ENCODE data around the gene DNAJC1.

The DNAJC1 gene

GRCh38 chr10:21758239-21758638 lies 245.3 kb downstream of the DNAJC1 start:
- Histone ChIP-seq H3K9ac (ENCODE audit: low read length) (no peak overlapping the region), H3K4me2 (ENCODE audit: low read length) (no peak overlapping the region), H3K27ac (ENCODE audit: low read depth, low read length, poor library complexity, severe bottlenecking) (no peak overlapping the region), H3K36me3 (ENCODE audit: insufficient read depth, low read length) (no peaks in the 10 kb centered on the region), H3K9me2 (ENCODE audit: low read depth, low read length) (no peaks in the 10 kb centered on the region), H2AFZ (ENCODE audit: low read length) (no peak overlapping the region), H3F3A (ENCODE audit: insufficient read depth, low read length) (no peaks in the 10 kb centered on the region), H3K79me2 (ENCODE audit: insufficient read depth, low read length) (no peaks in the 10 kb centered on the region), H3K27me3 (ENCODE audit: insufficient read depth, low read length) (no peaks in the 10 kb centered on the region), H3K9me3 (ENCODE audit: low read length) (no peaks in the 10 kb centered on the region), H3K4me1 (ENCODE audit: insufficient read depth, low read length, severe bottlenecking) (no peaks in the 10 kb centered on the region), H4K20me1 (ENCODE audit: insufficient read depth, low read length) (no peaks in the 10 kb centered on the region), H3K4me3 (ENCODE audit: low read depth, low read length, poor library complexity, severe bottlenecking) (no peak overlapping the region)
- no peak for TF ChIP-seq CTCF (IDR thresholded peaks at IDR 0.05; ENCODE audit: low read length)
- no peak for TF ChIP-seq EZH2 (IDR thresholded peaks at IDR 0.05; ENCODE audit: borderline replicate concordance, low read length)

- H3K4me2 ChIP-seq (ENCODE audit: low read length) = no peak overlapping the region
- no peaks in the 10 kb centered on the region for H3K79me2 ChIP-seq (ENCODE audit: insufficient read depth, low read length)
- no peak overlapping the region for H3K4me3 ChIP-seq (ENCODE audit: low read depth, low read length, poor library complexity, severe bottlenecking)
- H3K27ac ChIP-seq (ENCODE audit: low read depth, low read length, poor library complexity, severe bottlenecking) = no peak overlapping the region
- no peaks in the 10 kb centered on the region for H3K4me1 ChIP-seq (ENCODE audit: insufficient read depth, low read length, severe bottlenecking)
- TF ChIP-seq EZH2 (IDR thresholded peaks at IDR 0.05; ENCODE audit: borderline replicate concordance, low read length) (no peak), CTCF (IDR thresholded peaks at IDR 0.05; ENCODE audit: low read length) (no peak)
- H2AFZ ChIP-seq (ENCODE audit: low read length) = no peak overlapping the region
- H3K27me3 ChIP-seq (ENCODE audit: insufficient read depth, low read length) = no peaks in the 10 kb centered on the region
- no peaks in the 10 kb centered on the region for H4K20me1 ChIP-seq (ENCODE audit: insufficient read depth, low read length)
- no peaks in the 10 kb centered on the region for H3K36me3 ChIP-seq (ENCODE audit: insufficient read depth, low read length)
- H3K9me2 ChIP-seq (ENCODE audit: low read depth, low read length) = no peaks in the 10 kb centered on the region
- H3F3A ChIP-seq (ENCODE audit: insufficient read depth, low read length) = no peaks in the 10 kb centered on the region
- H3K9ac ChIP-seq (ENCODE audit: low read length) = no peak overlapping the region
- no peaks in the 10 kb centered on the region for H3K9me3 ChIP-seq (ENCODE audit: low read length)
Measured at GRCh38 chr10:21757185-21757901, 246.2 kb downstream of the DNAJC1 start.

- no peak overlapping the region for H3K9ac ChIP-seq (ENCODE audit: low read length)
- no peaks in the 10 kb centered on the region for H4K20me1 ChIP-seq (ENCODE audit: insufficient read depth, low read length)
- H3K27me3 ChIP-seq (ENCODE audit: insufficient read depth, low read length) = no peaks in the 10 kb centered on the region
- no peak overlapping the region for H3K4me2 ChIP-seq (ENCODE audit: low read length)
- no peaks in the 10 kb centered on the region for H3K9me3 ChIP-seq (ENCODE audit: low read length)
- no peaks in the 10 kb centered on the region for H3K9me2 ChIP-seq (ENCODE audit: low read depth, low read length)
- H3K4me3 ChIP-seq (ENCODE audit: low read depth, low read length, poor library complexity, severe bottlenecking) = no peak overlapping the region
- H3K27ac ChIP-seq (ENCODE audit: low read depth, low read length, poor library complexity, severe bottlenecking) = no peak overlapping the region
- no peaks in the 10 kb centered on the region for H3F3A ChIP-seq (ENCODE audit: insufficient read depth, low read length)
- no peaks in the 10 kb centered on the region for H3K4me1 ChIP-seq (ENCODE audit: insufficient read depth, low read length, severe bottlenecking)
- TF ChIP-seq EZH2 (IDR thresholded peaks at IDR 0.05; ENCODE audit: borderline replicate concordance, low read length) (no peak), CTCF (IDR thresholded peaks at IDR 0.05; ENCODE audit: low read length) (no peak)
- H3K79me2 ChIP-seq (ENCODE audit: insufficient read depth, low read length) = no peaks in the 10 kb centered on the region
- H2AFZ ChIP-seq (ENCODE audit: low read length) = no peak overlapping the region
- H3K36me3 ChIP-seq (ENCODE audit: insufficient read depth, low read length) = no peaks in the 10 kb centered on the region
Measured at GRCh38 chr10:21756707-21757106, 246.8 kb downstream of the DNAJC1 start.
